Activated T-helper 9 cell treated with anti-CD3 and anti-CD28 coated beads, Interleukin-2, amount 50 U/mL, for 16 hours (primary cell): ENCODE data around the gene ATG7.
"Not testable (repeated sequence)": the region's sequence is repeated elsewhere in the genome, so short reads cannot be mapped to it uniquely, and the experiment has no call there.

Source experiments
- DNase-seq: peaks from one replicate; pipeline ENCODE4 v3.0.0-alpha.2; 2020; ENCODE audit warnings: low read depth

The ATG7 gene

GRCh38 chr3:11251807-11252176, 20.4 kb upstream of the ATG7 start:
- no peak for DNase-seq

GRCh38 chr3:11254876-11255275, 17.3 kb upstream of the ATG7 start:
- no peak for DNase-seq

GRCh38 chr3:11255537-11255936, 16.7 kb upstream of the ATG7 start:
- not testable (repeated sequence) for DNase-seq

- DNase-seq: no peak
Observed at GRCh38 chr3:11258958-11259357, 13.2 kb upstream of the ATG7 start.

GRCh38 chr3:11260460-11260859, 11.7 kb upstream of the ATG7 start:
- DNase-seq: no peak

- DNase-seq: no peak
Observed at GRCh38 chr3:11269007-11269406, 3.2 kb upstream of the ATG7 start.

GRCh38 chr3:11272906-11273574, 843 bp downstream of the ATG7 start:
- no peak for DNase-seq

GRCh38 chr3:11273891-11274291, 1.7 kb downstream of the ATG7 start:
- no peak for DNase-seq

GRCh38 chr3:11274566-11275142, 2.5 kb downstream of the ATG7 start:
- DNase-seq: no peak

GRCh38 chr3:11275926-11276325, 3.7 kb downstream of the ATG7 start:
- no peak for DNase-seq

- DNase-seq: no peak
Observed at GRCh38 chr3:11276901-11277300, 4.7 kb downstream of the ATG7 start.

GRCh38 chr3:11282250-11283138, 10.3 kb downstream of the ATG7 start:
- DNase-seq: no peak

GRCh38 chr3:11283139-11283475, 10.9 kb downstream of the ATG7 start:
- no peak for DNase-seq

GRCh38 chr3:11284011-11284410, 11.8 kb downstream of the ATG7 start:
- no peak for DNase-seq

- DNase-seq: no peak
Observed at GRCh38 chr3:11285471-11285870, 13.3 kb downstream of the ATG7 start.

GRCh38 chr3:11287404-11287803, 15.2 kb downstream of the ATG7 start:
- no peak for DNase-seq

GRCh38 chr3:11288021-11288491, 15.9 kb downstream of the ATG7 start:
- no peak for DNase-seq

- DNase-seq: no peak
Observed at GRCh38 chr3:11288786-11289637, 16.8 kb downstream of the ATG7 start.

- DNase-seq: no peak
Observed at GRCh38 chr3:11289864-11290263, 17.7 kb downstream of the ATG7 start.

GRCh38 chr3:11290743-11291680, 18.8 kb downstream of the ATG7 start:
- no peak for DNase-seq

- DNase-seq: no peak
Observed at GRCh38 chr3:11291808-11292207, 19.6 kb downstream of the ATG7 start.
